GM12878 (cell line): ENCODE results near the gene PPP6R2. TPM values are rescaled to one million over a fixed set of nuclear protein-coding genes. Genes with fewer than 3 reads are reported as not detected.

Experiments used
- ATAC-seq: fragments of 200-7000 bp; cut with Tn5 transposase; 3 replicates; pipeline ENCODE4 v1.9.1; 2020; ENCODE audit warnings: mild to moderate bottlenecking, moderate library complexity
- BruUV-seq: library from RNA; stranded (reverse); fragments of 400-500 nt; replicated peaks from 2 replicates; lab custom pipeline; 2021; lab: Mats Ljungman, UMichigan
- CTCF ChIA-PET: fragments of 300-600 bp; sonication (Branson Sonifier 250); formaldehyde crosslinking; extraction: SDS; loops from one replicate; lab custom pipeline; 2021; ENCODE audit warnings: inconsistent platforms; lab: Yijun Ruan, JAX
- POLR2A ChIA-PET: fragments of 350-600 bp; formaldehyde crosslinking; extraction: SDS; loops from one replicate; lab custom pipeline; 2021; ENCODE audit warnings: inconsistent platforms; lab: Charles Lee
- RAD21 ChIA-PET: fragments of 300-600 bp; sonication (Branson Sonifier 250); formaldehyde crosslinking; loops from one replicate; lab custom pipeline; 2023; ENCODE audit warnings: antibody characterized with exemption; ENCODE audit not compliant: unreplicated experiment; lab: Charles Lee
- SMC1A ChIA-PET: fragments of 300-600 bp; sonication (Branson Sonifier 250); formaldehyde crosslinking; loops from one replicate; lab custom pipeline; 2023; ENCODE audit not compliant: unreplicated experiment, uncharacterized antibody; lab: Charles Lee
- DNase-seq: peaks from one replicate; pipeline ENCODE4 v3.0.0-alpha.2; 2011; ENCODE audit warnings: low read depth, low spot score
- FAIRE-seq: peaks from 3 replicates; lab custom pipeline; 2011; peaks lifted over from hg19 to GRCh38; lab: Jason Lieb, UNC
- H2AFZ ChIP-seq: 2 replicates; pipeline ENCODE4 v1.6.0; 2011; ENCODE audit warnings: low read depth, low read length, control low read depth; ENCODE audit not compliant: control insufficient read depth
- H3K27ac ChIP-seq: 2 replicates; pipeline ENCODE4 v1.5.1; 2011; ENCODE audit warnings: control low read depth; ENCODE audit not compliant: control insufficient read depth, insufficient read depth
- H3K27me3 ChIP-seq, 2 experiments: replicated peaks in 1 of 2; 2 replicates each; pipeline versions ENCODE4 v1.6.0 to v1.6.1; 2011; ENCODE audit warnings: low read length in 1 of 2; ENCODE audit not compliant: control insufficient read depth in 2 of 2, insufficient read depth in 2 of 2
- H3K36me3 ChIP-seq, 2 experiments: 2 replicates each; pipeline ENCODE4 v1.5.1; 2011; ENCODE audit warnings: low read length in 1 of 2; ENCODE audit not compliant: control insufficient read depth in 2 of 2, insufficient read depth in 2 of 2
- H3K4me1 ChIP-seq: 2 replicates; pipeline ENCODE4 v1.6.1; 2011; ENCODE audit warnings: mild to moderate bottlenecking, low read length, moderate library complexity, mixed read lengths; ENCODE audit not compliant: control insufficient read depth, insufficient read depth
- H3K4me2 ChIP-seq: 2 replicates; pipeline ENCODE4 v1.6.0; 2011; ENCODE audit warnings: control low read depth; ENCODE audit not compliant: control insufficient read depth, insufficient read depth
- H3K4me3 ChIP-seq: fragments of 200-600 bp; sonication (generic); 2 replicates; pipeline ENCODE4 v1.5.1; 2016
- H3K79me2 ChIP-seq: 2 replicates; pipeline ENCODE4 v1.6.0; 2011; ENCODE audit warnings: low read length; ENCODE audit not compliant: control insufficient read depth, insufficient read depth
- H3K9ac ChIP-seq: 2 replicates; pipeline ENCODE4 v1.8.0; 2011; ENCODE audit warnings: low read length, control low read depth, mixed read lengths; ENCODE audit not compliant: control insufficient read depth, insufficient read depth
- H3K9me3 ChIP-seq: replicated peaks from 3 replicates; pipeline ENCODE4 v1.5.1; 2011; ENCODE audit warnings: mild to moderate bottlenecking, low read length; ENCODE audit not compliant: control insufficient read depth, insufficient read depth
- H4K20me1 ChIP-seq: 2 replicates; pipeline ENCODE4 v1.6.0; 2011; ENCODE audit not compliant: control insufficient read depth, insufficient read depth
- BCLAF1 ChIP-seq: fragments of 450-650 bp; IDR thresholded peaks from 2 replicates; pipeline ENCODE4 v1.6.1; 2017; ENCODE audit warnings: antibody characterized with exemption, mild to moderate bottlenecking, moderate library complexity
- CEBPZ ChIP-seq: fragments of 150-350 bp; IDR thresholded peaks from 2 replicates; pipeline ENCODE4 v1.6.1; 2016; ENCODE audit warnings: low read depth, low read length
- FOXM1 ChIP-seq: IDR thresholded peaks from 2 replicates; pipeline ENCODE4 v1.6.1; 2012; ENCODE audit warnings: low read depth, mild to moderate bottlenecking, inconsistent platforms, low read length, moderate library complexity
- HDAC2 ChIP-seq: fragments of 200-600 bp; sonication (generic); IDR thresholded peaks from 2 replicates; pipeline ENCODE4 v1.6.1; 2017
- NRF1 ChIP-seq: conservative IDR thresholded peaks from 2 replicates; pipeline ENCODE4 v1.6.1; 2011; ENCODE audit warnings: mild to moderate bottlenecking, low read depth, low read length, improper control_type of control experiment
- REST ChIP-seq: IDR thresholded peaks from 2 replicates; pipeline ENCODE4 v1.6.1; 2012; ENCODE audit warnings: mild to moderate bottlenecking, low read depth, low read length
- RUNX3 ChIP-seq: IDR thresholded peaks from 2 replicates; pipeline ENCODE4 v1.6.1; 2012; ENCODE audit warnings: low read length, inconsistent platforms
- TAF1 ChIP-seq: IDR thresholded peaks from 2 replicates; pipeline ENCODE4 v1.6.1; 2011; ENCODE audit warnings: mild to moderate bottlenecking, low read depth, low read length, borderline replicate concordance
- TCF3 ChIP-seq: IDR thresholded peaks from 2 replicates; pipeline ENCODE4 v1.6.1; 2012; ENCODE audit warnings: low read depth, mild to moderate bottlenecking, low read length, borderline replicate concordance; ENCODE audit not compliant: insufficient read depth
- ZNF274 ChIP-seq: IDR thresholded peaks from one replicate; pipeline ENCODE4 v1.8.0; 2011; ENCODE audit not compliant: insufficient read length, insufficient read depth
- ZNF384 ChIP-seq: IDR thresholded peaks from 2 replicates; pipeline ENCODE4 v1.6.1; 2012; ENCODE audit warnings: low read depth, mild to moderate bottlenecking, low read length, improper control_type of control experiment, borderline replicate concordance
- ZSCAN29 ChIP-seq: fragments of 450-650 bp; IDR thresholded peaks from 2 replicates; pipeline ENCODE4 v1.6.1; 2017; ENCODE audit warnings: mild to moderate bottlenecking, moderate library complexity
- WGBS: methylation state at CpG from one replicate; pipeline ENCODE4 v1.1.6; 2016; ENCODE audit warnings: low lambda C conversion rate; ENCODE audit not compliant: insufficient replicate concordance, insufficient coverage; ENCODE audit errors: missing lambda C conversion rate; 5-methylcytosine and 5-hydroxymethylcytosine counted together
- in situ Hi-C: fragments of 300-500 bp; cut with MboI; formaldehyde crosslinking; loops from 9 replicates; pipeline ENCODE4 v1.14.3; 2018; ENCODE audit warnings: mixed read lengths
- intact Hi-C: fragments of 100-400 bp; cut with micrococcal nuclease; formaldehyde crosslinking; loops from one replicate; pipeline ENCODE4 v1.14.2; 2022; ENCODE audit not compliant: unreplicated experiment
- polyA plus RNA-seq, 11 experiments: library from polyadenylated mRNA; depleted of rRNA in 4 of 11; unstranded in 6 of 11; stranded (reverse) in 5 of 11; fragments of >200 nt; fragmentation: Nextera tagmentation in 4 of 11; fragmentation: Illumina TruSeq in 1 of 11; extraction: Ambion mirVana in 4 of 11; extraction: Trizol in 1 of 11; gene quantifications; 1 replicate in 1 of 11; 2 replicates in 10 of 11; pipeline versions ENCODE4 v1.2.1 to v1.2.3, GENCODE V29; 2011 to 2016; ENCODE audit warnings: inconsistent platforms in 2 of 11, missing spikeins in 2 of 11, low read depth in 1 of 11
- total RNA-seq, 4 experiments: library from RNA; depleted of rRNA in 3 of 4; stranded (reverse); fragments of >200 nt in 3 of 4; fragmentation: Illumina TruSeq in 1 of 4; extraction: Trizol in 1 of 4; gene quantifications; 2 replicates each; pipeline versions ENCODE4 v1.2.1 to v1.2.3, GENCODE V29; 2013 to 2021
- TF ChIP-seq, protein P1 (sequence below): fragments of 450-650 bp; IDR thresholded peaks from 2 replicates; pipeline ENCODE4 v1.6.1; 2016; ENCODE audit warnings: mild to moderate bottlenecking

Gene PPP6R2
- total and polyA plus RNA-seq, 10 of the 15 experiments (the other 5 are each of a cell fraction or from before 2014, with no cell fraction given), result 0.29 to 52.6 (median 25.4) TPM

GRCh38 chr22:50318356-50318697, 24.8 kb upstream of the PPP6R2 start:
- Histone ChIP-seq H2AFZ (no peak overlapping the region), H3K27me3 (no peaks in the 10 kb centered on the region), H3K4me1 (peaks cover 13% of the 10 kb centered on the region), H3K79me2 (peaks cover 10% of the 10 kb centered on the region), H3K36me3 (no peaks in the 10 kb centered on the region), H4K20me1 (no peaks in the 10 kb centered on the region), H3K9ac (no peak overlapping the region), H3K4me2 (no peak overlapping the region), H3K4me3 (no peak overlapping the region), H3K9me3 (no peaks in the 10 kb centered on the region), H3K27ac (no peak overlapping the region)
- ATAC-seq (no peak), DNase-seq (no peak), FAIRE-seq (no peak)
- ChIA-PET CTCF (interaction anchor here (0.6 kb wide), 1 partner anchor 10 kb away, joined by 3 read pairs; no protein-coding TSS in a partner anchor), POLR2A (no interaction called here), SMC1A (no interaction called here), RAD21 (no interaction called here)
- WGBS, result 51% methylated on average over 7 of the region's 7 CpGs
- in situ Hi-C loops (no loop called here), intact Hi-C loops (no loop called here)
- BruUV-seq, result no TSS peak
- no peak for TF ChIP-seq FOXM1
- TF ChIP-seq REST, result no peak
- no peak for TF ChIP-seq ZNF274
- TF ChIP-seq, protein P1, sequence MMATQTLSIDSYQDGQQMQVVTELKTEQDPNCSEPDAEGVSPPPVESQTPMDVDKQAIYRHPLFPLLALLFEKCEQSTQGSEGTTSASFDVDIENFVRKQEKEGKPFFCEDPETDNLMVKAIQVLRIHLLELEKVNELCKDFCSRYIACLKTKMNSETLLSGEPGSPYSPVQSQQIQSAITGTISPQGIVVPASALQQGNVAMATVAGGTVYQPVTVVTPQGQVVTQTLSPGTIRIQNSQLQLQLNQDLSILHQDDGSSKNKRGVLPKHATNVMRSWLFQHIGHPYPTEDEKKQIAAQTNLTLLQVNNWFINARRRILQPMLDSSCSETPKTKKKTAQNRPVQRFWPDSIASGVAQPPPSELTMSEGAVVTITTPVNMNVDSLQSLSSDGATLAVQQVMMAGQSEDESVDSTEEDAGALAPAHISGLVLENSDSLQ, result no peak
- TF ChIP-seq TCF3, result no peak
- TF ChIP-seq ZNF384, result no peak
- no peak for TF ChIP-seq TAF1
- no peak for TF ChIP-seq RUNX3
- no peak for TF ChIP-seq NRF1
- no peak for TF ChIP-seq BCLAF1
- no peak for TF ChIP-seq ZSCAN29
- no peak for TF ChIP-seq HDAC2
- TF ChIP-seq CEBPZ, result no peak
